Right lung (tissue), 5 donors: ENCODE measurements around the gene FIG4. TPM values are rescaled to one million over a fixed set of nuclear protein-coding genes. Genes with fewer than 3 reads are reported as not detected.
"Not testable (repeated sequence)": the region's sequence is repeated elsewhere in the genome, so short reads cannot be mapped to it uniquely, and the experiment has no call there.

Source experiments
- DNase-seq, 2 donors: peaks; one replicate each; pipeline ENCODE4 v3.0.0-alpha.2; 2013
- polyA plus RNA-seq, 5 donors: library from polyadenylated mRNA; unstranded; fragments of 120-200 nt; gene quantifications; one replicate each; pipeline versions ENCODE4 v1.2.1 to v1.2.3, GENCODE V29; 2013; ENCODE audit warnings: inconsistent platforms in 1 of 5, low replicate concordance in 1 of 5; ENCODE audit not compliant: insufficient read length in 5 of 5, insufficient read depth in 1 of 5

Gene FIG4
- polyA plus RNA-seq, 5 donors = 16.0 to 23.6 (median 21.6) TPM

DNA sequence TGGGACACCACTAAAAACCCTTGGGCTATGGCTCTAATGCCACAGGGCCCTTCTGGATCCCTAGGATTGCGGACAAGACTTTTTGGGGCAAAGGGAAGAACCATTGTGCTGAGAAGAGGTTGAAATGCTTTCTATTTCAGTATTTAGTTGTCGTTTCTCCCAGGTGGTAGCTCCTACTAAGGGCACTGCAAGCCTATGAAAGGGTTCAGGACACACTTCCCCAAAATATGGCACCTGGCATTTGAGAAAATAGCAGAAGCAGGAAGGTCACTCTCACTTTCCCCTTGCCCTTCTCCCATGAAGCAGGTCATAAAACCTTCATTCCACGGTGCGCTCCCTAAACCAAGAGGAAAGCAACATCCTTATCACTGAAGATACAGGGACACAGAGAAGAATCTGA is 161.6 kb downstream of the FIG4 start:
- no peak for DNase-seq

DNA sequence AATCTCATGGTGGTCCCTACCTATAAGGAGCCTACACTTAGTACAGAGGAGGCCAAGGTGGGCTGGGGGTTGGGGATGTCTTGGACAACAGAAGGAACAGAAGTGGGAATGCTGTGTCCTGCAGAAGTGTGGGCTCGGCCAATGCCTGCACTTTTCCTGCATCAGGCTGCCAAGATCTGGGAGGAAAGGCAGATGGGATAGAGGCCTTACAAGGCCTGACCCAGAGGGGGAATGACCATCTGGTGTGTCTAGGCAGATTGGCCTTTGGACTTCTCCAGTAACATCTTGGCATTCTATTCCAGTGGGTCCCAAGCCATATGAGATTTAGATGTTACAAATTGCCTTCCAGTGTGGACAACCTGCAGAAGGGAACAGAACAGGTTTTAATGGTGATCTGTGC is 162.3 kb downstream of the FIG4 start:
- DNase-seq = no peak

DNA sequence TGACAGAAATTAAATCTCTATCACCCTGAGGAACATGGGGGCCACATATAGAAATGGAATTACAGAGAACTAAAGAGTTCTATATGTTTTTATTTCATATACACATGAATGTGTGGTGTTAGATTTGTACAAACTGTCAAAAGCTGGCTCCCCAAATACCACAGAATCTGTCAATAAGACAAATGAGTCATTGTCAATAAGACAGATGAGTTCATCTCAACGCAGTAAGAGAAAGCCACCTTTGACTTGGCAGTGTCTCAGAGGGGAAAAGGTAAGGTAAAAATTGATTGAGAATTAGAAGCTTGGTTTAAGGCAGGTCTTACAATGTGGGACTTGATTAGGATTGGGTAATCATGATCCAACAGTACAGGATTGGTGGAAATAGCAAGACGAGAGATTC is 162.9 kb downstream of the FIG4 start:
- DNase-seq = no peak

DNA sequence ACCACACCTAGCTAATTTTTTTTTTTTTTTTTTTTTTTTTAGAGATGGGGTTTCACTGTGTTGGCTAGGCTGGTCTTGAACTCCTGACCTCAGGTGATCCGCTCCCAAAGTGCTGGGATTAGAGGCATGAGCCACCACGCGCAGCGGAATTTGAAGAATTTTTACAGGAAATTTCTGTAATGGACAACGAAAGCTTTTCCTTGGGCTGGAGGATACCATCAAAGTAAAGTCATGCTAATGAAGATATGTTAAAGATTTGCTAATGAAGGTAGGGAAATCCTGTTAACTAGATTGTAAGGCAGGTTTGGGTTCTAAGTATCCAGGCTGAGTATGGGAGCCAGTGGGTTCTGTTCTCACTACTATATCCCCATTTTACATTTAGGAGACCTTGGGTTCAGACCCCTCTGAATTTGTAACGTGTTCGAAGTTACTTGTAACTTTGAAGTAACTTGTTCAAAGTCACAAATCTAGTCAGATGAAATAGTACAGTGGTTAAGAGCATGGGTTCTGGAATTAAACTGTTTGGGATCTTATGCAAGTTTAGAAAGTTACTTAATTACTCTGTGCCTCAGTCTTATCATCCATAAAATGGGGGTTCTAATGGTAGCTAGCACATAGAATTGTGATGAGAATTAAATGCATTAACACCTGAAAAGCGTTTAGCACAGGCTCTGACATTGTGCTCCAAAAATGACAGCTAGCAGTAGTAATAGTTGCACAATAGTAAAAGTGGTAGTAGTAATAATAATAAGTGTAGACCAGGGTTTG is 163.6 kb downstream of the FIG4 start:
- DNase-seq = no peak

GRCh38 chr6:109855476-109856040 is 164.5 kb downstream of the FIG4 start:
- not testable (repeated sequence) for DNase-seq

- DNase-seq = no peak
These were observed 170.8 kb downstream of the FIG4 start for GRCh38 chr6:109861946-109862345.

DNA sequence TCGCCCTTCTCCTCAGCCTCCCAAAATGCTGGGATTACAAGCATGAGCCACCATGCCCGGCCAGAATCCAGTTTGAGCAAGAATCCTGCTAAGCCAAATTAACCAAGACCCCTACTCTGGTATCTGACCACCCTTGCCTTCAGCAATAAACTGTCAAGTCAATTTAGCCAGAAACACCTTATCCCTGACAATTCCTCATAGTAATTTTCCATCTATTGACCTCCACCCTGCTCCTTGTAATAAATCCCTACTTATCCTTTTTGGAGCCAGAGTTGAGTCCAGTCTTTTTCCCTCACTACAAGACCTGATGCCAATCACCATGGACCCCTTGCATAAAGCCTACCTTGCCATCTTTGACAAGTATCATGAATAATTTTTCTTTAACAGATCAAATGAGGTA is 173.0 kb downstream of the FIG4 start:
- no peak for DNase-seq

DNA sequence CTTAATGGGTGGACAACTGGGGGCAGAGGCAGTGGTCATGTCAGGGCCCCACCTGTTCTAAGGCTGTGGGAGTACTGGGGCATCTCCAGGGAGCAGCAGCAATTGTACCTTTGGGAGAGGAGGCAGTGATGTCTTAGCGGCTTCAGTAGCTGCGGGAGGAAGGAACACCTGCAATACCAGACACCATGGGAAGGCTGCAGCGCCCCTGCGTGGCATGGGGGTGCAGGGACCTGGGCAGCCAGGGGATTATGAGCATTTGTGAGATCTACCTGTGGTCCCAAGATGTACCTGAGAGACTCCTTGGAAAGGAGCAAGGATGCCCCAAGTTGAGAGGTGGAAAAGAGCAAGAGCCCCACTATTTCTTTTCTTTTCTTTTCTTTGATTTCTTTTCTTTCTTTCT is 174.9 kb downstream of the FIG4 start:
- no peak for DNase-seq

GRCh38 chr6:109867009-109867969 is 176.2 kb downstream of the FIG4 start:
- DNase-seq = peak; percentile 36 to 53

DNA sequence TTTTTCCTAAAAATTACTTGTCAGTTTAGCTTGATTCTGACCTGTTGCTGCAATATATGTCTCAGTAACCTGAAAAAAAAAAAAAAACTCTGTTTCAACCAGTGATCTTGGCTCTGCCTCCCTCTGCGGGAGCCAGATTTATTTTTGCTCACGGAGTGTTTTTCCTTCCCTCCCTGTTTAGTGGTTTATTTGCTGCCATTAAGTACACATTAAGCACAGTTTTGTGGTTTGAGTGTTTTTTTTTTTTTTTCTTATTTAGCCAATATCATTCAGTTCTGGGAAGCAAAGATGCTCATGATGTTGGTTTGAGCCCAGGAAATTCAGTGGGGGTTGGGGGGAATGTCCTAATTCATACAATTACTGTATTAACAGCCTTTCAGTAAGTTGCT is 176.9 kb downstream of the FIG4 start:
- peak; percentile 27 to 44 for DNase-seq

GRCh38 chr6:109869398-109870088 is 178.4 kb downstream of the FIG4 start:
- not testable (repeated sequence) for DNase-seq

DNA sequence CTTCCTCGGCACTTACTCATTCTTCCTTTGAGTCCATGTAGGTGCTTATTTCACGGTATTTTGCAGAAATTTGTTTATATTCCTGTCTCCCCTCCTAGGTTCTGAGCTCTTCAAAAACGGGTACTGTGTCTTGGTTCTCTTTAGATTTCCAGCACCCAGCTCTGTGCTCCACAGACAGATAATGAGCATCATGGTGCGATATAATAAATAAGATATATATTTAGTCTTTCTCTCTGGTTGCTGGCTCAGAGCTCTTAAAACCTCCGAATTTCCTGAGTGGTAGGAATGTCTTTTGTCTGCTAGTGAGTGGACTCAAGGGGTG is 179.0 kb downstream of the FIG4 start:
- no peak for DNase-seq

- no peak for DNase-seq
These were observed 181.5 kb downstream of the FIG4 start for GRCh38 chr6:109872549-109872948.

GRCh38 chr6:109872968-109873545 is 182.0 kb downstream of the FIG4 start:
- no peak for DNase-seq

GRCh38 chr6:109874086-109874485 is 183.0 kb downstream of the FIG4 start:
- no peak for DNase-seq

DNA sequence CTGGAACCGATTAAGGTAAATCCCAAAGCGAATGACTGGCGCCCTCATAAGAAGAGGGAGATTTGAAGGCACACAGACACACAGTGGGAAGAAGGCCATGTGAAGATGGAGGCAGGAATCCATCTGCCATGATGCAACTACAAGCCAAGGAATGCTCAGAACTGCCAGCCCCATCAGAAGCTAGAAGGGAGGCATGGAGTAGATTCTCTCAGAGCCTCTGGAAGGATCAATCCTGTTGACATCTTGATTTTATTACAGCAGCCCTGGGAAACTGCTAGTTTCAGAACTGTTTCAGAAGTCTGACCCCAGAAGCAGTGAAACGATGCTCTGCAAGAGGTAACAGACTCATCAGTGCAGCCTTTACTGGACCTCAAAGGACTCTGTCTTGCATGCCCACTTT is 183.5 kb downstream of the FIG4 start:
- DNase-seq = no peak

Other genes with a start within 250 kb of the FIG4 start
- gene MICAL1, start 235.5 kb upstream of the FIG4 start, polyA plus RNA-seq = 10 to 100 TPM; 47.7 to 65.3 (median 57.3) TPM
- 10 to 100 TPM; 10.1 to 15.2 (median 13.3) TPM for gene ZBTB24, start 208.1 kb upstream of the FIG4 start, polyA plus RNA-seq
- 10 to 100 TPM; 11.5 to 18.0 (median 16.1) TPM for gene AK9, start 94 bp upstream of the FIG4 start, polyA plus RNA-seq